Measurements from ENCODE around the gene NFATC1.

The NFATC1 gene

GRCh38 chr18:79459946-79460480 lies 64.3 kb downstream of the NFATC1 start:
- DNase-seq: no peak

GRCh38 chr18:79460481-79461300 lies 65.0 kb downstream of the NFATC1 start:
- no peak for DNase-seq

DNA sequence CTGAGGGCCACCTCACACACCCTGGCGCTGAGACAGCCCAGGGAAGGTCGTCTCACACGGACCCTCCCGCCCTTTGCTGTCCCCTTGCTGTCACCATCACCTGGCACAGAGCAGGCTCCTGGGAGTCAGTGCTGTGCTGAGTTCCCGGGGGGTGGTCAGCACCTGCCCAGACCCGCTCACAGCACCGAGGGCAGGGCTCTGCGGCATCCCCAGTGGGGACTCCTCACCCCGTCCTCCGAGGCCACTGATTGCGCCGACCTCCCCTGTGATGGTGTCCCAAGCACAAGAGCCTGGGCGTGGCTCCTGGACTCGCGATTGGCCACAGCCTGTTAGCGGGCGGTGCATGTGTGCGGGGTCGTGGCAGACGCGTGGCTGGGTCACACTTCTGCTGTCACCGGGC lies 65.9 kb downstream of the NFATC1 start:
- DNase-seq: no peak

GRCh38 chr18:79463424-79463960 lies 67.8 kb downstream of the NFATC1 start:
- DNase-seq: no peak

- DNase-seq: peak; percentile 31
Observed at GRCh38 chr18:79465392-79465991, 69.8 kb downstream of the NFATC1 start.

- no peak for DNase-seq
Observed at GRCh38 chr18:79466591-79466990, 70.9 kb downstream of the NFATC1 start.

DNA sequence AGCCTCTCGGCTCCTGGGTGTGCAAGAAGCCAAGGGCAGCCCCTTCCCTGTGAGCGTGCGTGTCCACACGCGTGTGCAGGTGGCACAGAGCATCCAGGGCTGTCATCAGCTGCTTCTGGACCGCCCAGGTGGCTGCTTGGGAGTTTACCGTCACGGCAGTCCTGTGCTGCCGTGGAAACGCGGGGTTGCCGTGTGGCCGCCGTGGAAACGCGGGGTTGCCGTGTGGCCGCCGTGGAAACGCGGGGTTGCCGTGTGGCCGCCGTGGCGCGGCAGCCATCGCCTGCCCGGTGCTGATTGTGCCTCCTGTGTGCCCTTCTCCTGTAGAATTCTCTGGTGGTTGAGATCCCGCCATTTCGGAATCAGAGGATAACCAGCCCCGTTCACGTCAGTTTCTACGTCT lies 71.4 kb downstream of the NFATC1 start:
- DNase-seq: no peak

GRCh38 chr18:79468119-79468789 lies 72.5 kb downstream of the NFATC1 start:
- DNase-seq: peak; percentile 57

DNA sequence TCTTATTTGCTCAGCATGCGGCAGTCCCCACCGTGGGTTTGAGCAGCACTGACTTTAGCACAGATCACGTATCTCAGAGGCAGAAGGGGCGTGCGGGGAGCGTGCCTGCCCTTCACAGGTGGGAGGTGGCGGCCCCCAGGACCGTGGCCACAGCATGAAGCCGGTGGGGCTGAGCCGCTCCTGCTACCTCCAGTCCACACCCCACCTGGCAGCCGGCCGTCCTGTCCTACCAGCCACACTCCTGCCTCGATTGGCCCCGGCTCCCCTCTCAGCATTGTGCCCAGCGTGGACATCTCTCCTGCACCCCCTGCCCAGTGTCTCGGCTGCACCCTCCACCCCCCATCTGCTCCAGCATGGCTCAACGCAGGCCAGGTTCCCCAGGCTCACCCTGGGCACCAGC lies 73.6 kb downstream of the NFATC1 start:
- DNase-seq: no peak

DNA sequence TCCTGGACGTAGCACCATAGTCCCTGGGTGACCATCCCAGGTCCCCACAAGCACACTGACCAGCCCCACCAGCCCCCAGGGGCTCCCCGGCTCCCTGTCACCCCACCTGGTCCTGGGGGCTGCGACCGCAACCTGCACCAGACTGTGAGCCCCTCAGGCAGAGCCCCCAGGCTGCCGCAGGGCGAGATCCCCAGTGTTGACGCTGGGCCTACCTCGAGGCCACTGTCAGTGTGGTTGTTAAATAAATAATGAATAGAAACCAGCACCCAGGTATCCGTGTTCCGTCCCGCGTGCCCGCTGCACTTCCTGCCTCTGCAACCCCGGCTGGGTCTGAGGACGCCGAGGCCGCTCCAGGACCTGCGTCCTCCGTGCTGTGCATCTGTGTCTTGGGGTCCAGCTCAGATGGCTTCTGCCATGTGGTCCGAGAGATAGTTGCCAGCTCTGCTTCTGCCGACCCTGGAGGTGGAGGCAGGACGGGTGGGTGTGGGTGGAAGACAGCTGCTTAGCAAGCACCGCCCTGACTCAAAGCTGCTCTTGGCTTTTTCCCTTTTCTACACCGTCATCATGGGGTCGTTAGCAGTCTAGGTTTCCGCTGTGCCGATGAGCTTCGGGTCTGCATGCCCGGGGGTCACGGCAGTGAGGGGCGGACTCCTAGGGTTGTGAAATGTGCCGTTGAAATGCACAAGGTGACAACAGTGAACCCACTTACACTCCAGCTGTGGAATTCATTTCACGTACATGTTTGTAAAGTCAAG lies 74.2 kb downstream of the NFATC1 start:
- DNase-seq: no peak

GRCh38 chr18:79470547-79470946 lies 74.8 kb downstream of the NFATC1 start:
- DNase-seq: no peak

DNA sequence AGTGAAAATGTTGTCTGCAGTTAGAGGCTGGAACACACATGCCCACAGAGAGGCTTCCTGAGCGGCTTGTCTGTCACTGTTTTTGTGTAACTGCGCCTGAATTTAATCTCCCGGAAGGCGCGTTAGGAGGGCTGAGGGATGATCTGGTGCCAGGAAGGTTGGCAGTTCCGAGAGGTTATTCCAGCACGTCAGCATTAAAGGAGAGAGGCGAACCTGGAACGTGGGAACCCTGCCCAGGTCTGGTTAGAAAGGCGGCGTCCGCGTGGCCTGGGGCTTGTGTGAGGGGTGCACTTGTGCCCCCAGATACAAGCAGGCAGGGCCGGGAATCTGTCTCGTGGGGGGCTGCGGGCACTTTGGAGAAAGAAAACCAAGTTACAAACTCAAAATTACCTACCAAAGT lies 75.3 kb downstream of the NFATC1 start:
- DNase-seq: peak; percentile 46

- DNase-seq: no peak
Observed at GRCh38 chr18:79471597-79471996, 75.9 kb downstream of the NFATC1 start.

DNA sequence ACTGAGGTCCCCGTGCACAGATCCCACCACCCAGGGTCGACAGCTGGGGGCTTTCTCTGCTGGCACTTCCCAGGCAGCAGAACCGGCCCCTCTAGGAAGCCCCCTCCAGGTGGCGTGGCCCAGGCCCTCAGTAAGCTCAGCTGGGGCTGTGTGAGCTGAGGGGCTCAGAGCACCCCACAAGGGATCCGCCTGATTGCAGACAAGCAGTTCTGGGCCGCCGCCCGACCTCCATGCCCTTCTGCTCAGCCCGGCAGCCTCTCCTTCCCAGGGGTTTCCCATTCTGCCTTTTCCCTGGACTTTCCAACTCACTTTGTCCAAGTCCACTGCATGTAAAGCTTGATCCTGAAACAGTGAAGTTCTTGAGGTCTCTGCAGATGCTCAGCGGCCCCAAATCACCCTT lies 76.4 kb downstream of the NFATC1 start:
- DNase-seq: no peak

- no peak for DNase-seq
Observed at GRCh38 chr18:79472946-79473345, 77.2 kb downstream of the NFATC1 start.

GRCh38 chr18:79476031-79476917 lies 80.5 kb downstream of the NFATC1 start:
- no peak for DNase-seq

GRCh38 chr18:79476918-79477571 lies 81.3 kb downstream of the NFATC1 start:
- no peak for DNase-seq

DNA sequence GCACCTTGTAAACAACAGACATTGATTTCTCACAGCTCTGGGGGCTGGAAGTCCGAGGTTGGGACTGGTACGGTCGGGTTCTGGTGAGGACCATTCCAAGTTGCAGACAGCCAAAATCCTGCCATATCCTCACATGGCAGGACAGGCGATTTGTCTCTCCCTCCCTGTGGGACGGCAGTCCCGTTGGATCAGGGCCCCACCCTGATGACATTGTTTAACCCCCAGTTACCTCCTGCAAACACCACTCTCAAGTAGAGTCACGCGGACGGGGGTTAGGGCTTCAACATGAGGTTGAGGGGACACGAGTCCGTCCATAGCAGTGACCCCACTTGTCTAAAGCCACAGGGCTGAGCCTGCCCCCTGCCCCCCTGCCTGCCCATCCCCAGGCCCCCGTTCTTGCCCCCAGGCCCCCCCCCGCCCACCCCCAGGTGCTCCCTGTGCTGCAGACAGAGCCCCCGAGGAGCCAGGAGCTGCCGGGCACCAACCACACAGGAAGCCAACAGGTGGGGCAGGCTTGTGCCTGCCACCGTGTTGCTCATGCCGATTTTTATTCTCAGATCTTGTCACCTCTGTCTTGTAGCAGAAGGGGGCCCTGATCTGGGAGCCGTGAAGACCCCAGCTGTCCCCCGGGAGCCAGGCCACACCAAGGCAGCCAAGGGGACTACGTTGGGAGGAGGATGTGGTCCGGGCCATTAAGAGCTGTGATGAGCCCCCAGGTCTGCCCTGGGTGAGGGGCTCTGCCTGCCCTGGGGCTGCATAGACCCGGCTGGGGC lies 82.2 kb downstream of the NFATC1 start:
- no peak for DNase-seq

DNA sequence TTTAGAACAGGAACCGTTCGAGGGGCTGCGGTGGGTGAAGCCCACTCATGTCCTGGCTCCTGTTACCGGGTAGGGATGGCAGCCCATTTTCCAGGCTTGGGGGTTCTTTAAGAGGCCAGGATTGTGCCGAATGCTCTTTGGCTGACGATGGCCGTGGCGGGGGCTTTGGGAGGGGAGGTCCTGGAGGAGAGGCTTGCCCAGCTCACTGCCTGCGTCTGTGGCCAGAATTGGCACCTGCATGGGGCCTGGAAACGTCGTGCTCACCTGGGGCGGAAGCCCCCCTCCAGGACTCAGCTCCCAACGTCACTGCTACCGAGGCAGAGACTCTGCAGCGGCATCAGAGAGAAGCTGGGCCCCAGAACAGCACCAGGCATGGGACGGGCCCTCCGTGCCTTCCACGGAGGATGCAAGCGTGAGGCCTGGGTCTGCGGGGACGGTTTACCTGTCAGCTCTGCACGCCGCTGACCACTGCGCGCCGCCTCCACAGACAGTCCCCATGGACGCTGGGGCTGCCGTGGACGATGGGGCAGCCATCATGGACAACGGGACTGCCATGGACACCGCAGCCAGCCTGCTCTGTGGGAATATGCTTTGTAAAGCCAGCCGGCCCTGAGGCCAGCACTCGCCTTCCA lies 82.9 kb downstream of the NFATC1 start:
- DNase-seq: no peak

All from NCI-H1694 (cell line).